Keratinocyte (primary cell): Measurements from ENCODE around the gene VIPR1.

Source experiments
- CTCF ChIP-seq, 3 experiments: IDR thresholded peaks in 1 of 3; conservative IDR thresholded peaks in 1 of 3; optimal IDR thresholded peaks in 1 of 3; 2 replicates in 2 of 3; 3 replicates in 1 of 3; pipeline versions ENCODE3 to v1.5.1; 2011; ENCODE audit warnings: low read length in 3 of 3, mild to moderate bottlenecking in 3 of 3, moderate library complexity in 2 of 3, control low read depth in 1 of 3, inconsistent platforms in 1 of 3; ENCODE audit not compliant: insufficient read depth in 2 of 3; ENCODE audit errors: extremely low read depth in 1 of 3
- EZH2 ChIP-seq: IDR thresholded peaks from one replicate; pipeline ENCODE4 v1.6.1; 2012; ENCODE audit warnings: inconsistent platforms, mild to moderate bottlenecking, low read length, moderate library complexity

- no peak for TF ChIP-seq EZH2
- peak in 1 of 3 experiments; percentile 11 for TF ChIP-seq CTCF (optimal IDR thresholded peaks at IDR 0.05 in 1 of 3, IDR thresholded peaks at IDR 0.05 in 1 of 3, conservative IDR thresholded peaks at IDR 0.05 in 1 of 3; ENCODE audit: extremely low read depth in 1 of 3, insufficient read depth in 2 of 3, low read length in 3 of 3)
Measured at GRCh38 chr3:42489116-42489936, 13.1 kb upstream of the VIPR1 start.
